Activated CD8-positive, alpha-beta T cell treated with anti-CD3 and anti-CD28 coated beads for 36 hours (primary cell): ENCODE data around the gene PAXIP1. TPM values are rescaled to one million over a fixed set of nuclear protein-coding genes. Genes with fewer than 3 reads are reported as not detected.

Source experiments
- ATAC-seq: fragments of 200-7000 bp; cut with Tn5 transposase; one replicate; pipeline ENCODE4 v1.10.0; 2021; ENCODE audit warnings: mild to moderate bottlenecking, moderate library complexity
- CTCF ChIA-PET: fragments of 350-600 bp; sonication (Branson Sonifier 250); formaldehyde crosslinking; loops from one replicate; lab custom pipeline; 2021; ENCODE audit warnings: antibody characterized with exemption; lab: Charles Lee
- POLR2A ChIA-PET: fragments of 350-600 bp; sonication (Branson Sonifier 250); formaldehyde crosslinking; loops from one replicate; lab custom pipeline; 2021; ENCODE audit warnings: antibody characterized with exemption; lab: Charles Lee
- DNase-seq: peaks from one replicate; pipeline ENCODE4 v3.0.0-alpha.2; 2020
- H3K27ac Mint-ChIP-seq: one replicate; pipeline ENCODE4 v1.8.0; 2021; ENCODE audit warnings: mild to moderate bottlenecking, mixed read lengths
- H3K27me3 Mint-ChIP-seq: one replicate; pipeline ENCODE4 v1.8.0; 2021; ENCODE audit warnings: mixed read lengths
- H3K36me3 Mint-ChIP-seq: one replicate; pipeline ENCODE4 v1.8.0; 2021; ENCODE audit warnings: low read depth, mixed read lengths
- H3K4me1 Mint-ChIP-seq: one replicate; pipeline ENCODE4 v1.8.0; 2021; ENCODE audit warnings: low read depth, mixed read lengths
- H3K4me3 Mint-ChIP-seq: one replicate; pipeline ENCODE4 v1.8.0; 2021; ENCODE audit warnings: mild to moderate bottlenecking, moderate library complexity, mixed read lengths
- H3K9me3 Mint-ChIP-seq: one replicate; pipeline ENCODE4 v1.8.0; 2021; ENCODE audit warnings: mixed read lengths
- intact Hi-C: fragments of 100-400 bp; cut with micrococcal nuclease; formaldehyde crosslinking; loops from one replicate; pipeline ENCODE4 v1.10.0; 2022
- total RNA-seq, 2 experiments: library from RNA; stranded (reverse); gene quantifications; one replicate each; pipeline ENCODE4 v1.2.3, GENCODE V29; 2021
- TF ChIP-seq, protein P1 (sequence below): fragments of 200-600 bp; IDR thresholded peaks from one replicate; pipeline ENCODE4 v1.8.0; 2022; ENCODE audit warnings: antibody characterized with exemption, mild to moderate bottlenecking

The PAXIP1 gene
- total RNA-seq, 2 experiments from 2014 or later = 20.5 to 23.9 TPM

DNA sequence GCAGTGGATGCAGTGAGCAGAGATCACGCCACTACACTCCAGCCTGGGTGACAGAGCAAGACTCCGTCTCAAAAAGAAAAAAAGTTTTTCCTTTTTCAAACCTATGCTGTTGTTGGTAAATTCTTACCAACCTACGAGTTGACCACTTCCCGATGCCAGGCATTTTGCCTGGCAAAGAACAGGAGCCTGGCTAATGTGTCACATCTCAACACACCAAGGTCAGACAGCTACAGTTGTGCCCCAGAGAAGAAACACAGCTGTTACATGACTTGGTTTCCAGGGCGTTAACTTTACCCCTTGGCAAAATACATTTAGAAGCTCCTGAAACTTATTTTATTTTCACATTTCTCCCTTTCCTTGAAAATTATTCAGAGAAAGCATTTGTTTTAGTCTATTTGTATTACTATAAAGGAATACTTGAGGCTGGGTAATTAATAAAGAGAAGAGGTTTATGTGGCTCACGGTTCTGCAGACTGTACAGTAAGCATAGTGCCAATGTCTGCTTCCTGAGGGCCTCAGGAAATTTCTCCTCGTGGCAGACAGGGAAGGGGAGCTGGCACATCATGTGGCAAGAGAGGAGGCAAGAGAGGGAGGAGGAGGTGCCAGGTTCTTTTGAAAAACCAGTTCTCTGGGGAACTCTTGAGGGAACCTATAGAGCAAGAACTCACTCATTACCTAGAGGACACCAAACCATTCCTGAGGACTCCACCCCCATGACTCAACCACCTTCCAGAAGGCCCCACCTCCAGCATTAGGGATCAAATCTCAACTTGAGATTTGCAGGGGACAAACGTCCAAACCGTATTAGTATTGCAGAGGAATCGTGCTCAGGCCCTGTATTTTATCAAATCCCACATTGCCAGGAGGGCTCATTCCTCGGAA lies 83.3 kb downstream of the PAXIP1 start:
- Mint-ChIP-seq H3K27ac (no peak overlapping the region), H3K9me3 (no peaks in the 10 kb centered on the region), H3K4me1 (peaks cover 1% of the 10 kb centered on the region), H3K36me3 (no peaks in the 10 kb centered on the region), H3K27me3 (peaks cover 9% of the 10 kb centered on the region), H3K4me3 (no peak overlapping the region)
- ChIA-PET CTCF (interaction anchor here (1.0 to 2.9 kb wide), 2 partner anchors 8 to 34 kb away, joined by 3 to 21 read pairs; no protein-coding TSS in a partner anchor), POLR2A (no interaction called here)
- ATAC-seq (no peak), DNase-seq (no peak)
- TF ChIP-seq, protein P1, sequence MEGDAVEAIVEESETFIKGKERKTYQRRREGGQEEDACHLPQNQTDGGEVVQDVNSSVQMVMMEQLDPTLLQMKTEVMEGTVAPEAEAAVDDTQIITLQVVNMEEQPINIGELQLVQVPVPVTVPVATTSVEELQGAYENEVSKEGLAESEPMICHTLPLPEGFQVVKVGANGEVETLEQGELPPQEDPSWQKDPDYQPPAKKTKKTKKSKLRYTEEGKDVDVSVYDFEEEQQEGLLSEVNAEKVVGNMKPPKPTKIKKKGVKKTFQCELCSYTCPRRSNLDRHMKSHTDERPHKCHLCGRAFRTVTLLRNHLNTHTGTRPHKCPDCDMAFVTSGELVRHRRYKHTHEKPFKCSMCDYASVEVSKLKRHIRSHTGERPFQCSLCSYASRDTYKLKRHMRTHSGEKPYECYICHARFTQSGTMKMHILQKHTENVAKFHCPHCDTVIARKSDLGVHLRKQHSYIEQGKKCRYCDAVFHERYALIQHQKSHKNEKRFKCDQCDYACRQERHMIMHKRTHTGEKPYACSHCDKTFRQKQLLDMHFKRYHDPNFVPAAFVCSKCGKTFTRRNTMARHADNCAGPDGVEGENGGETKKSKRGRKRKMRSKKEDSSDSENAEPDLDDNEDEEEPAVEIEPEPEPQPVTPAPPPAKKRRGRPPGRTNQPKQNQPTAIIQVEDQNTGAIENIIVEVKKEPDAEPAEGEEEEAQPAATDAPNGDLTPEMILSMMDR = no peak
- intact Hi-C loops = loop anchor here (10.0 kb wide), 1 partner anchor 285 kb away; no protein-coding TSS in a partner anchor

DNA sequence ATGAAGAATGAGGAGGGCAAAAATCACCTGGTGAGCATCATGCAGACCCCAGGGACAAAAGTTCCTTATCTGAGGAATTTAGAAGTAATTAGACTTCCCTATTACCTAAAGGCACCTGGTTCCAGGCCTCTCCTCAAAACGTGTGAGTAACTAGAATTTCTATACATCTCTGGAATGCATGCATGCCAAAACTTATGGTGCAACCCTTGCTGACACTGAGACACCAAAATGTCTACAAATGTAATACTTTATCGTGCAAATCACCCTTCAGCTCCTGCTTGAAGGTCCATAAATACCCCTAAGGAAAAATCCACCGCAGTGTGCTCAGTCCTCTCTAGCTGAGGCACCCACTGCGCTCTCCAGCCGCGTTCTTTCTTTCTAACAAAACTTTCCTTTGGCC lies 84.2 kb downstream of the PAXIP1 start:
- CTCF ChIA-PET = interaction anchor here (1.0 to 2.9 kb wide), 2 partner anchors 9 to 35 kb away, joined by 3 to 21 read pairs; no protein-coding TSS in a partner anchor
- H3K9me3 Mint-ChIP-seq = no peaks in the 10 kb centered on the region

DNA sequence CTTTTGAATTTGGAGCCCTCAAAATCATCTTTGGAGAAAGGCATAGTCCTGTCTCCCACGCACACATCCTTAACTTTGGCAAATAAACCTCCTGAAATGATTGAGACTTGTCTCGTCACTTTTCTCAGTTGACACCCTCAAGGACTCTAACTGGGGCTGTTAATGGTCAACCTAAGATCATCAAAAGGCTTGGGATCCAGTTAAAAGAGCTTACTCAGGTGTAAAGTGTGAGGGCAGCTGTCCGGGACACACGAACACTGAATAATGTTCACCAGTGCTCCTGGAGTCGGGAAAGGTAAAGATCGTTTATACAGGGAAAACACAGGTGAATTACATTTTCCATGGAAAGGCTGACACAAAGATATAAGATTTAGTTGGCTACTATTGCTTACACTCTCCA lies 84.7 kb downstream of the PAXIP1 start:
- TF ChIP-seq, protein P1 = no peak
- Mint-ChIP-seq H3K4me1 (peaks cover 5% of the 10 kb centered on the region), H3K4me3 (no peak overlapping the region), H3K36me3 (no peaks in the 10 kb centered on the region), H3K27ac (no peak overlapping the region), H3K9me3 (no peaks in the 10 kb centered on the region), H3K27me3 (peaks cover 13% of the 10 kb centered on the region)
- intact Hi-C loops = no loop called here
- ChIA-PET POLR2A (no interaction called here), CTCF (interaction anchor here (2.9 kb wide), 1 partner anchor 9 kb away, joined by 21 read pairs; no protein-coding TSS in a partner anchor)
- ATAC-seq = no peak
- DNase-seq = no peak

More for the DNA sequence above, 84.2 kb downstream of the PAXIP1 start:
- ATAC-seq (no peak), DNase-seq (no peak)
- POLR2A ChIA-PET = no interaction called here
- H3K27ac Mint-ChIP-seq = no peak overlapping the region
- intact Hi-C loops = no loop called here
- H3K27me3 Mint-ChIP-seq = peaks cover 12% of the 10 kb centered on the region
- H3K36me3 Mint-ChIP-seq = no peaks in the 10 kb centered on the region
- peaks cover 4% of the 10 kb centered on the region for H3K4me1 Mint-ChIP-seq
- TF ChIP-seq, protein P1 = no peak
- no peak overlapping the region for H3K4me3 Mint-ChIP-seq

GRCh38 chr7:154917808-154918160 lies 85.1 kb downstream of the PAXIP1 start:
- H3K4me1 Mint-ChIP-seq = peaks cover 5% of the 10 kb centered on the region
- intact Hi-C loops = no loop called here
- POLR2A ChIA-PET = no interaction called here
- no peak overlapping the region for H3K27ac Mint-ChIP-seq
- ATAC-seq (no peak), DNase-seq (no peak)
- CTCF ChIA-PET = interaction anchor here (2.9 kb wide), 1 partner anchor 10 kb away, joined by 21 read pairs; no protein-coding TSS in a partner anchor
- no peak overlapping the region for H3K4me3 Mint-ChIP-seq
- H3K27me3 Mint-ChIP-seq = peaks cover 13% of the 10 kb centered on the region
- TF ChIP-seq, protein P1 = no peak
- H3K36me3 Mint-ChIP-seq = no peaks in the 10 kb centered on the region
- H3K9me3 Mint-ChIP-seq = no peaks in the 10 kb centered on the region
